GM18873 (cell line): ENCODE data around the gene CEACAM5.
"Not testable (repeated sequence)": the region's sequence is repeated elsewhere in the genome, so short reads cannot be mapped to it uniquely, and the experiment has no call there.

Experiments
- ATAC-seq: cut with Tn5 transposase; IDR thresholded peaks from one replicate; pipeline ENCODE4 v1.9.1; 2021; ENCODE audit warnings: mild to moderate bottlenecking, moderate library complexity, moderate number of reproducible peaks; ENCODE audit not compliant: unreplicated experiment, low FRiP score

The CEACAM5 gene

DNA sequence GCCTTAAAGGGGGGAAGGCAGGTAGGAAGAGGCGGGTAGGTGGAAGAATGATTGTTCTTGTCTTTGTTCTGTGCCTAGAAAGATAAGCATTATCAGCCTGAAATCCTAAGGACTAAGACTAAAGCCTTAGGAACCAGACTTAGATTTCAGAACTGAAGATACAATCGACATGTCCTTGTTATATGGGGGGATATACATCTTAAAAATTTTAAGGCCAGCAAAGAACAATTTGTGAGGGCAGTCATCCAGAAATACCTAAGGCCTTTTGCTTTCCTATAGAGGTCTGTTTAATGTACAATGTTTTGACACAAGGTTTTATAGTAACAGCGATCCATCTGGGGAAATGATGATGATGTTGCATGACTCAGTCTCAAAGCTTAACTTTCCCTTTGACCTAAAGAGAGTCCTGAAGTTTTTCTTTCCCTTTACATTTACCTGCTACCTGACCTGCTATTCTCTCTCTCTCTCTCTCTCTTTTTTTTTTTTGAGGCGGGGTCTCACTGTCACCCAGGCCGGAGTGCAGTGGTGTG lies 26.7 kb downstream of the CEACAM5 start:
- no peak for ATAC-seq

DNA sequence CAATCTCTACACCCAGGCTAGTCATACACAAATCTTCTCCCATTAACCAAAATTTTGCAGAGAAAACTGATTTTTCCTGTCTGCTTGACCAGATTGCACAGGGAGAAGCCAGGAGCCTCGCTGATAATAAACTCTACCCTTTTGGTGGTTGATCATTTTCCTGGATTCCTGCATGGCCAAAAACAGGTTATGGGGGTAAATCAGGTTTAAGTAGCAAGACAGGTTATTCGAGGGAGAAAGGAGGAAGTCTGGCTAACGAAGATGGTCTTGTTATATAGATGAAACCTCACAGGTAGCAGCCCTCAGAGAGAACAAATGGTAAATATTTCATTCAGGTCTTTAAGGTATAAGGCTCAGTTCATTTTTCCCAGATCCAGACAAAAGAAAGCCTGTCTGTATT lies 30.9 kb downstream of the CEACAM5 start:
- no peak for ATAC-seq

DNA sequence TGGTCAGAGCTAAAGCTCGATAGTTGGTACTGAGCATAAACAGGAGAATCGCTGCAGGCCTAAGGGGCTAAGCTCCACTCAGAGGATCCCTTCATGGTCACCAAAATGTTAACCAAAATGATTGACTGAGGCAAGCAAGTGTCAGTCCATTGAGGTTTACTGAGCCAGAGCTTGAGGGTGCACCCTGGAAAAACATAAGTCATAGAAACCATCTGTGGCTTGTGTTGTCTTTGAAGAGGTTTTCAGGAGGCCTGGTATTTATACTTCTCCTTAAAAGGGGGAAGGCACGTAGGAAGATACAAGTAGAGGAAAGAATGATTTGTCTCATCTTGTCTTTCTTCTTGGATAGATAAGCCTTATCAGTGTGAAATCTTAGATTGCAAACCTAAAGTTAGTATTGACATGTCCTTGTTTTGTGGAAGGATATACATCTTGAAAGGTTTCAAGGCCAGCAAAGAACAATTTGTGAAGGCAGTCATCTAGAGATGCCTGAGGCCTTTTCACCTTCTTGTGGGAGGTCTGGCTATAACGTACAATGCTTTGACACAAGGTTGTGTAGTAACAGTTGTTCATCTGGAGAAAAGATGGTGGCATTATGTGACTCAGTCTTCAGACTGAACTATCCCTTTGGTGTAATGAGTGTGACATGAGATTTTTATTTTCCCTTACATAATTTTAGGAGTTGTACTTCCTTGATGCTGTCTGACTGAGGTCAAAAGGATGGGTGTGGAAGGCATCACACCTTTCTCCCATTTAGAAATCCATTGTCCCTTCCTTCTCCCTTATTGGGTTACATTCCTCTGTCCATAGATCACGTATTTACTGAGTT lies 32.2 kb downstream of the CEACAM5 start:
- ATAC-seq, result no peak

DNA sequence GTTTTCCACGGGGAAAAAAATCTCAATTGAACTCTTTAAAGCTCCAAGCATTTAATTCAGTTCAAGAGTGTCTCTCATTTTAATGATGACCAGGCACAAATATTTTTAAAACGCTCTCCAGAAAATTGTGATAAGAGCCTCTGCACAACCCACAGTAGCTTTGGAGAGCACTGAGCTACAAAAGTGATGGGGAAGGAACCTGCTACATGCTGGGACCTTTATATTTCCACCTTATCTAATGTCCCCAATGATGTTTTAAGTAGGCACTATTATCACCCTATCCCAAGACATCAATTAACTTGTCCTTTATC lies 32.8 kb downstream of the CEACAM5 start:
- ATAC-seq, result no peak

DNA sequence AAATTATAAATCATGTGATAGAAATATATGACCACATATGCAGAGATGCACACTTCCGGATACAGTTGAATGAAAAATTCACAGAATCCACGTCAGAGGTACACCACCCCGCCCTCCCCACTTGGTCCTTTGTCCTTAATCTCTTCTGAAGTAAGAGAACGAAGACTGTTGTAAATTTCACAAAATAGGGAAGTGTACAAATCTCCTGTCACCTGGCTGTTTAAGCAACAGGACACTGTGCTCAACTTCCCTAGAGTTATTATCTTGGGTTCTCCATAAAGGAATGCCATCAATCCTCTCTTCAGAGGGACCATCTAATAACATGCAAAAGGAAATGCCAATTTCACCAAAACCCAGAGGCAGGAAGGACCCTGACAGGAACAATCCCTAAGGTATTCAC lies 36.4 kb downstream of the CEACAM5 start:
- no peak for ATAC-seq

DNA sequence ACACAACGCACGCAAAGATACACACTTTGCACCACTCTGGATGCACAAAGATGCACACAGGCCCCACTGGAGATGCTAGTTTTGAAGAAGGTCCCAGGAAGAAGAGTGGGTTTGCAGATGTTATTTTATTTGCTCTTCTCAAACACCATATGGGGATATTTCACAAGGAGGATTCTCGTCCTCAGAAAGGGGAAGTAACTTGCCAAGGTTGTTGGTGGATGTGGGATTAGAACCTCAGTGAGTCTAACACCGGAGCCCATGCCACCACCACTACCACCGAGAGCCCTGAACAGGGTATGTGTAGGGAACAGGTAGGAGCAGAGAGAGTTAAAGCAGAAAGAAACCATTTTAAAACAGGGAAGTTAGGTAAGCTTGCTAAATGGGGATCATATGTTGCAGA lies 37.3 kb downstream of the CEACAM5 start:
- ATAC-seq, result no peak

DNA sequence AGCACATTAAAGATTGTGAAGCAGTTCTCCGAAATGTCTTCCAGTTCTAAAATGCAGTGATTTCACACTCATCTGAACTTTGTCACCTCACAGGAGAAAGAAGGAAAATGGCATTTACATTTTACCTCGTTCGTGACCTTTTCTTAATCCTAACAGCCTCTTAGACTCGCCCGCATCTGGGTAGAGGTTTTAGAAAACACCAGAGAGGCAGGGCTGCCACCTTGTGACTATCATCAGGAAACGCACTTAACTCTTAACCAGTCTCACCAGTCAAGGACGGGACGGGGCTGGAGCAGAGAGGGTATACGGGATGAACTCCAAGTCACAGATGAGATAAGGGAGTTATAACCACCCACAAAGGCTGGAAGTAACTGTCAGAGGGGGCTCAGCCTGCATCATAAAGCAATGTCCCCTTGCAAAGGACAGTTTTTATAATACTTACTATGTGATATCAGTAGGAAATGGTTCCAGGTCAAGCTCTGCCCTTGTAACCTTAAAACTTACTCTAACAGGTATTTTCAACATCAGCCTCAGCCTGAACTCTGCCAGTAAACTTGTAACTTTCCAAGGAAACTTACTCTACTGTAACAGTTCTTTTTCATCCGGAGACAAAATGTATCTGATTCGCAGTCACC lies 38.3 kb downstream of the CEACAM5 start:
- ATAC-seq, result no peak

DNA sequence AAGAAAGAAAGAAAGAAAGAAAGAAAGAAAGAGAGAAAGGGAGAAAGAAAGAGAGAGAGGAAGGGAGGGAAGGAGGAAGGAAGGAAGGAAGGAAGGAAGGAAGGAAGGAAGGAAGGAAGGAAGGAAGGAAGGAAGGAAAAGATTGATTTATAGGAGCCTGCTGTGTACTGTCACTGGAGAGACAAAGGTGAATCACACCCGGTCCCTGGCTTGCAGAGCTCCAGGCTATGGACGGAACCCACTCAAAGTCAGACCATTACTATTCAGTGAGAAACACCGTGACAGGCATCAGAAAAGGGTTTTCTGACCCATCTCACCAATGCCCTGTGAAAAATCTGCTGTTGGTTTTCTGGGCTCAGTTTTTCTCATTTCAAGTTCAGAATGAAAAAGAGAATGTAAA lies 39.6 kb downstream of the CEACAM5 start:
- ATAC-seq, result no peak

DNA sequence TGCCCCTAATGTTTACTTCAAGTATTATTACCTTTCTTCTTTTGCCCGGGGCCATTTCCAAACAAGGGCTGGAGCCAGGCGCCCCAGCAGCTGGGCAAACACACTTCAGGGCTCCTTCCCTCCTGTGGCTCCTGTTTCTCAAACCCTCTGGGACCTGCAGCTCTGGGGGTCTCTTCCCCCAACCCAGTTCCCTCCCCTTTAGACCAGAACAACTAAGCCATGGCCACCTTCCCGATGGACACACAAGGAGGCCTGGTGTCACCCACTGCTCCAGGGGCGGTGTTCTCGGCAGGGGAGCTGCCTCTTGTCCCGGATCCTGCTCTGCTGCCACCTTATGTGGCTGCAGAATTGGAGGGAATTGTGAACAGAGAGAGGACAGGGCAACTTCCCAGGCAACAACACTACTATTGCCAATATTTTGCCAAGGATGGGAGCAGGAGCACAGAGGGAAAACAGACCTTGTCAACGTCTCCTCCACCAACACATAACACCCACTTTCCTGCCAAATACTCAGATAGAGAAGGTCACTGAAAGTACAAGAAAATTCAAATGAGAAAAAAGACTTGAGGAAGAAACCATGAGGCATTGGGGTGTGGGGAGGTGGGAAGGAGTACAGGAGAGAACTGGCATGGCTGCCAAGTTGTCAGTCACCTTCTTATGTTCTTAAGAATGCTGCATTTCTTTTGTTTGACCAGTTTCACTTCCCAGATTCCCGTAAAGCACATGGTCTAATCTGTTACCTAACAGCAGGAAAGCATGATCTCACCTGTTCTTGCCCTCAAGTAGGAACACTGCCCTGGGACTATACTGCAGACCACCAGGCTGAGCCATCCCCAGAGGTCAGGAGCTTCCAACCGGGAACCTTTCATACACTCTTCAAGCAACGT lies 42.1 kb downstream of the CEACAM5 start:
- not testable (repeated sequence) for ATAC-seq

DNA sequence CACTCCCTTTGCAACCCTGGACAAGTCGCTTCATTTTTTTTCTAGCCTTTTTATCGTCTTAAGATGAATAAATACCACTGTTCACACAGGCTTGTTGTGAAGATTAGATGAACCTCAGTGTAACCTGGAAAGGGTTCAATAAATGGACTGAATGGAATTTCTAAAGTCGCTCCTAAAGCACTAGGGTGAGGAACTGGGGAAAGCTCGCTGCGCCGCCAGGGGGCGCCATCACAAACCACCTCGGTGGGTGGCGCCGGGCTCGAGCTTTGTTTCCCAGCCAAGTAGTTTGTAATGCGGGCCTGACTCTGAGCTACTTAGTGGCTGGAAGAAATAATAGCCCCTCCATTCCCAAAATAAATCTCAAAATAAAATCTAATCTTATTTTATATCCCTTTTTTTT lies 44.7 kb downstream of the CEACAM5 start:
- ATAC-seq, result no peak

DNA sequence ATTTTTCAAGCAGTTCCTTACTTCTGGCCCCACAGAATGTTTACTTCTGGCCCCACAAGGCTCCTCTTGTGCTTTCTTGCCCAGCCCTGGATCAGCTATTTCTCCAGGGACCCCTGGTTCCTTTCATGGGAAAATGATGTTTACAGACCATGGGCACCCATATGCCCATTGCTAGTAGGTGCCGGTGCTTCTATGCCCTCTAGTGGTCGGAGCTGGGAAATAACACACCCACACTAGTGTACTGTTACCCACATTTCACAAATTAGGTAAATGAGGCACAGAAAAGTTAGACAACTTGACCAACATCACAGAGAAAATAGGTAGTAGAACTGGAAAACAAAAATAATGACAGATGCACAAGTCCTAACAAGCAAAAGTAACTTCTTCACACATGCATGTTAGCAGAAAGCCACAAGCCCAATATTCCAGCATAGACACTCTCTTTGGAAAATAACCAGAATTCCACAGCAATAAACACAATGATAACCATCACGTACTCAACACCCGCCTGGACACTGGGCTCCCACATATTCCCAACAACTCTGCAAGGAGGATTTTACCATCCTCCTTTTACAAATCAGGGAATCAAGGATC lies 45.6 kb downstream of the CEACAM5 start:
- no peak for ATAC-seq

DNA sequence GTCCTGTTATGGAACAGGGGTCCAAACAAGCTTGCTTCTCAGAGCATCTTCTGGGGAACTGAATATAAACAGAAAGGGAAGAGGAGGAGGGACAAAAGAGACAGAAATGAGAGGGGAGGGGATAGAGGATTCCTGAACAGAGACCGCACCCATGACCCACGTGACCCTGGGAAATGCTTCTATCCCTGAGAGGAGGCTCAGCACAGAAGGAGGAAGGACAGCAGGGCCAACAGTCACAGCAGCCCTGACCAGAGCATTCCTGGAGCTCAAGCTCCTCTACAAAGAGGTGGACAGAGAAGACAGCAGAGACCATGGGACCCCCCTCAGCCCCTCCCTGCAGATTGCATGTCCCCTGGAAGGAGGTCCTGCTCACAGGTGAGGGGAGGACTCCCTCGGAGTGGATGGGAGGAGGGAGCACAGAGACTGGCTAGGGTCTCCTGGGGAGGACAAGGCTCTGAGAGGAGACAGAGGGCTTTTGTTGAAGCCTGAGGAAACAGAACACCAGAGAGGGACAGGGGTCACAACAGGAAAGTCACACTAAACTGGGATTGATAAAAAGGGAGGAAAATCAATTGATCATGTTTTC lies 47.0 kb downstream of the CEACAM5 start, which contains the start of gene CEACAM6:
TSS of gene CEACAM6 (plus strand) at position 203 of the 586 bp plus-strand sequence. CDS start at position 312, 109 bp downstream.
- no peak for ATAC-seq

DNA sequence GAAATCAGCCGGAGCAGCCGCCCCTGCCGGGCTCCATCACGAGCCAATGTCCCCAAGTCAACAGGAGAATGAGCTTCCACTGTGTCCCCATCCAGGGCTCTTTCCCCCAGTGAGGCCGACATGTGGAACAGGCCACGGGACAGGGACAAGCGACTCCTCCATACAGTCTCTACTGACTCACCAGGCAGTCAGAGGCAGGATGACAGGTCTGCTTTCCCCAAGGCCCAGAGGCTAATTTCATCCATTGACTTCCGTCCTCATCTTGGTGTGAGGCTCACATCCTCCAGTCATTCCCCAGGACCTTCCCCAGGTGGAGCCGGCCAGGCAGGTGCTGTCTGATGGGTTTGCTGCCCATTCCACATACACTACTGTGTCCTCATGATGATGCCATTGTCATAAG lies 50.4 kb downstream of the CEACAM5 start:
- ATAC-seq, result no peak

DNA sequence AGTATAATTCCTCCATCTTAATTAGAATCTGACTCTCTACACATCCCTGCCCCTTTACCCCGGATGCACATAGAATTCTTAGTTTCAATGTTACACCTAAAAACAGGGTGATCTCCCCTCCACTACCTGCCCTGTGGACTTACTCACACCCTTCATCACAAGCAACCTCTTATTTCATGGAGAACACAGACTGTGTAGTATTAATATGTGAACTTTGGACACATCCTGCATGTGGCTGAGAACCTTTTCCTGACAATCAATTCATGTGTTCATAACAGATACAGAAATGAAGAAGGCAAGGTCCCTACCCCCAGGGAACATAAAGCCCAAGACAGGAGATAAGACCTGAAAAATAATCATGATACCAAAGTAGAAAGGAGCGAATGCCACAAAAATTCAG lies 58.7 kb downstream of the CEACAM5 start:
- no peak for ATAC-seq

DNA sequence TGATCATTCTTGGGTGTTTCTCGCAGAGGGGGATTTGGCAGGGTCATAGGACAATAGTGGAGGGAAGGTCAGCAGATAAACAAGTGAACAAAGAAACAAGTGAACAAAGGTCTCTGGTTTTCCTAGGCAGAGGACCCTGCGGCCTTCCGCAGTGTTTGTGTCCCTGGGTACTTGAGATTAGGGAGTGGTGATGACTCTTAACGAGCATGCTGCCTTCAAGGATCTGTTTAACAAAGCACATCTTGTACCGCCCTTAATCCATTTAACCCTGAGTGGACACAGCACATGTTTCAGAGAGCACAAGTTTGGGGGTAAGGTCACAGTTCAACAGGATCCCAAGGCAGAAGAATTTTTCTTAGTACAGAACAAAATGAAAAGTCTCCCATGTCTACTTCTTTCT lies 59.7 kb downstream of the CEACAM5 start:
- ATAC-seq, result not testable (repeated sequence)

DNA sequence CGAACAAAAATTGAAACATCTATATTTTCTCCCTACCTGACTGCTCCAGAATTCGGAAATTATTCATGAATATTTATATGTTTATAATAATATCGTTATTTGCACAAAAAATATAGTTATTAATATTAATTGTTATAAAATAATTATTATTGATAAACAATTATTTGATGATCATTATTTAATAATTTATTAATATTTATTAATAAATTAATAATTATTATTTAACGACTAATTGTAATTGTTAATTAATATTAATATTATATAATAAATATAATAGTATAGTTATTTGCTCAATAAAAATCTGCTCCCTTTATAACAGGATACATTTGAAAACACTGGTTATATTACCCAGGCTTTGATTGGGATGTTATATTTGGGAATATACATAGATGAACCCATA lies 61.2 kb downstream of the CEACAM5 start:
- no peak for ATAC-seq

DNA sequence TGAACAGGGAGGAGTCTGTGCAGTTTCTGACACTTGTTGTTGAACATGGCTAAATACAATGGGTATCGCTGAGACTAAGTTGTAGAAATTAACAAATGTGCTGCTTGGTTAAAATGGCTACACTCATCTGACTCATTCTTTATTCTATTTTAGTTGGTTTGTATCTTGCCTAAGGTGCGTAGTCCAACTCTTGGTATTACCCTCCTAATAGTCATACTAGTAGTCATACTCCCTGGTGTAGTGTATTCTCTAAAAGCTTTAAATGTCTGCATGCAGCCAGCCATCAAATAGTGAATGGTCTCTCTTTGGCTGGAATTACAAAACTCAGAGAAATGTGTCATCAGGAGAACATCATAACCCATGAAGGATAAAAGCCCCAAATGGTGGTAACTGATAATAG lies 63.0 kb downstream of the CEACAM5 start:
- ATAC-seq, result no peak

DNA sequence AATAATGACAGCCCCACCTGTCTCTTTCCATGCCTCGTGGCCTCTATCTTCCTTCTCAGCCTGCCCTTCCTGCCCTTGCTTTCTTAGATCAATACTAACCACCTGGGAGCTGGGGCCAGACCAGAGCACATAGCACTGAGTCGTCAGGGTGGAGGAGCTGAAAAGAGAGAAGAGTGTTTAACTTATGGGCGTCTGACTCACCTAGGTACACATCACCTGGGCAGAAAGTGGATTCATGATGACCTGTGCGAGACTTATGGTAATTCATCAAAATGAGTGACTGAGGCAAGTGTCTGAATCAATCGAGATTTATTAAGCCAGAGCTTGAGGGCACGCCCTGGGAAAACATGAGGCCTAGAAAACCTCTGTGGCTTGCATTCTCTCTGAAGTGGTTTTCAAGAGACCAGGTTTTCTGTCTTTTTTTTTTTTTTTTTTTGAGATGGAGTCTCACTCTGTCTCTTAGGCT lies 66.1 kb downstream of the CEACAM5 start:
- no peak for ATAC-seq

DNA sequence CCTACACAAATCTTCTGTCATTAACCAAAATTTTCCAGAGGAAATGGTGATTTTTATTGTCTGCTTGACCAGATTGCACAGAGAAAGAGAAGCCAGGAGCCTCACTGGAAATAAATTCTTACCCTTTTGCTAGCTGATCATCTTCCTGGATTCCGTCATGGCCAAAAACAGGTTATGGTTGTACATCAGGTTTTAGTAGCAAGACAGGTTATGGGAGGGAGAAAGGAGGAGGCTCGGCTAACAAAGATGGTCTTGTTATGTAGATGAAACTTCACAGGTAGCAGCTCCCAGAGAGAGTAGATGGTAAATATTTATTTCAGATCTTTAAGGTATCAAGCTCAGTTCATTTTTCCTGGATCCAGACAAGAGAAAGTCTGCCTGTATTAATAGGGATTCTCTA lies 68.3 kb downstream of the CEACAM5 start:
- no peak for ATAC-seq
